GM10266 (cell line): ENCODE measurements around the gene EMILIN2.
"Not testable (repeated sequence)": the region's sequence is repeated elsewhere in the genome, so short reads cannot be mapped to it uniquely, and the experiment has no call there.

Experiments used
- DNase-seq: peaks from one replicate; pipeline ENCODE4 v3.0.0; 2012; ENCODE audit errors: extremely low spot score
- TF ChIP-seq, protein P1 (sequence below): IDR thresholded peaks from 2 replicates; pipeline ENCODE4 v1.5.1; 2012; ENCODE audit warnings: mild to moderate bottlenecking, low read depth; ENCODE audit not compliant: control insufficient read depth, insufficient read depth; ENCODE audit errors: missing control alignments

Gene EMILIN2

DNA sequence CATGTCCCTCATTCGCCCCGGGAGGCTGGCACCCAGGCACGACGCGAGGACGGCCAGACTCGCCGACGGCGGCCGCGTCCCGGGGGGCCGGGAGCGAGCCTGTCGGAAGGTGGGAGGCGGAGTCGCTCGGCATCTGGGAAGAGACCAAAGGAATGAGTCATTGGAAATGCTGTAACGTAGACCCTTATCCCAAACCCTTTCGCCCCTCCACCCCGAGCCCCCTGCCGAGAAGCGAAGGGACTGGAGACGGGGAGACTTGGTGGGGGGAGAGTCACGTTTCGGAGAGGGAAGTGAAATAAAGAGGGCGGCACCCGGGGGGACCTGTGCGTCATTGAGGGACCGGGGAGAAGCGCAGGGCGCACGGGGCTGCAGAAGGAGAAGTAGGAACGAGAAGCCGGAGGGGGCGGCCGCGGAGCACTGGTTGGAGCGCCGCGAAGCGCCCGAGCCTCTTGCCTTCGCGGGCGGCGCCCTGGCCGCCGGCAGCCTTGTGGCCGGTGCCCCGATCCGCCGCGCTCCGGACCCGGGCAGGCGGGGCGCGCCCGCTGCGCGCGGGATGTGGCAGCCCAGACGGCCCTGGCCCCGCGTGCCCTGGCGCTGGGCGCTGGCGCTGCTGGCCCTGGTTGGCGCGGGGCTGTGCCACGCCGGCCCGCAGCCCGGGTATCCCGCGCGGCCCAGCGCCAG, at the start of gene EMILIN2:
TSS of gene EMILIN2 (plus strand) at position 371 of the 681 bp plus-strand sequence. CDS start at position 554, 183 bp downstream.
- TF ChIP-seq, protein P1, sequence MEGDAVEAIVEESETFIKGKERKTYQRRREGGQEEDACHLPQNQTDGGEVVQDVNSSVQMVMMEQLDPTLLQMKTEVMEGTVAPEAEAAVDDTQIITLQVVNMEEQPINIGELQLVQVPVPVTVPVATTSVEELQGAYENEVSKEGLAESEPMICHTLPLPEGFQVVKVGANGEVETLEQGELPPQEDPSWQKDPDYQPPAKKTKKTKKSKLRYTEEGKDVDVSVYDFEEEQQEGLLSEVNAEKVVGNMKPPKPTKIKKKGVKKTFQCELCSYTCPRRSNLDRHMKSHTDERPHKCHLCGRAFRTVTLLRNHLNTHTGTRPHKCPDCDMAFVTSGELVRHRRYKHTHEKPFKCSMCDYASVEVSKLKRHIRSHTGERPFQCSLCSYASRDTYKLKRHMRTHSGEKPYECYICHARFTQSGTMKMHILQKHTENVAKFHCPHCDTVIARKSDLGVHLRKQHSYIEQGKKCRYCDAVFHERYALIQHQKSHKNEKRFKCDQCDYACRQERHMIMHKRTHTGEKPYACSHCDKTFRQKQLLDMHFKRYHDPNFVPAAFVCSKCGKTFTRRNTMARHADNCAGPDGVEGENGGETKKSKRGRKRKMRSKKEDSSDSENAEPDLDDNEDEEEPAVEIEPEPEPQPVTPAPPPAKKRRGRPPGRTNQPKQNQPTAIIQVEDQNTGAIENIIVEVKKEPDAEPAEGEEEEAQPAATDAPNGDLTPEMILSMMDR: no peak
- peak; percentile 82 for DNase-seq

DNA sequence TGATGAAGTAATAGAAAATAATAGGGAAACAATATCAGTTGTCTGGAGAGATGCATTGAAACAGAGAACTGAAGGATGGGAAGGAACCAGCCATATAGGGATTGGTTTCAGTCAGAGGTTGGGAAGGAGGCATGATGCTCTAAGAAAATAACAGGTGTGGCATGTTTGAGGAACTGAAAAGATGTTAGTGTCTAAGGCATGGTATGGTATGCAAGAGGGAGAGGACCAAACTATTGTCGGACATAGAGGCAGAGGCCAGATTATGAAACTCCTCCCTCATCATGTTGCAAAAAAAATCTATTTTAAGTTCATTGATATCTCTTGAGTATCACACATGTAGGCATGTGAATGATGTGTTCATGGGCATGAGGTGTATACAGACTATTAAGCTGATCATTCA, 48.9 kb upstream of the EMILIN2 start:
- TF ChIP-seq, protein P1: no peak
- DNase-seq: no peak

DNA sequence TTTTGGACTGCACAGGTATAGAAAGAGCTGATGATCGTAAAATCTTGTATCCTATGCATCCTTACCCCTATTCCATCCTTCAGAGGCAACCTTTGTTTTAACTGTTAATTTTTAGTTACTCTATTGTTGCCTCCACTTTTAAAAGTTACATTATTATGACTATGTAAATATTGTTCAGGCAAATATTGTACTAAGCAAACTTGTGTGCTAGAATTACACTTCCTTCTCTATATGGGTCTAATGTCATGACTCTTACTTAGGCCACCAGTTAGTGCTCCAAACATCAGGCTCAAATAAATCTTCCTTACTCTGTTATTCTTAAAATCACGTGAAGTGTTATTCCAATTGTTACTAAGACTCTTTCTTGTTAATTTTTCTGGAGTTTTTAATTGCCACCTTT, 47.4 kb upstream of the EMILIN2 start:
- TF ChIP-seq, protein P1: no peak

DNA sequence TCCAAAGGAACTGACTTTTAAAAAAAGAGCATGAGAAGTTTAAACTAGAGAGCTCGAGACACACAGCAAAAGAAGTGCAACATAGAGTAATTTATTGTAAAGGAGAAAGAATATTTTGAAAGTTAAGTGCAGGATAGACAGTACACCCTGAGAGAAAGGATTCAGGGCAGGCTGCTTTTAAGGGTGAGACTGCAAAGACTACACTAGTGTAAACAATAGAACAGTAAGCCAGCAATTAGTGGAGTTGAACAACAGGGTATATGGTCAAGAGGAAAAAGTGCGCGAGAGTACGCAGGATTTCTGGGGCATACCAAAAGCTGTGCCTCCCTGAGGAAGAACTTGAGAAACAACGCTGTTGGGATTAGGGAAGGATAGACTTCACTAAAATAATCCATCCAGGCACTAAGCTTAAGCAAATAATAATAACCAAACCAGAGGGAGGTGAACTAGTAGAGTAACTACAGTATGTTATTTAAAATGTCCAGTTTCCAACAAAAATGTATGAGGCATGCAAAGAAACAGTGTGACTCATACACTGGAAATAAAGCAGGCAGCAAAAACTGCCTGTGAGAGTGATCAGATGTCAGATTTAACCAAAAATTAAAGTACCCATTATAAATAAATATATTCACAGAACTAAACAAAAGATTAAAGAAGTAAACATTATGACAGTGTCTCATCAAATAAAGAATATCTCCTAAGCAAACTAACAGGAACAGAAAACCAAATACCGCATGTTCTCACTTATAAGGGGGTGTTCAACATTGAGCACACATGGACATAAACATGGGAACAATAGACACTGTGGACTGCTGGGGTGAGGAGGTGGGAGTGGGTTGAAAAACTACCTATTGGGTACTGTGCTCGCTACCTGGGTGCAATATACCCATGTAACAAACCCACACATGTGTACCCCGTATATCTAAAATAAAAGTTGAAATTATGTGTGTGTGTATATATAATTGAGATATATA, 40.5 kb upstream of the EMILIN2 start:
- TF ChIP-seq, protein P1: no peak

More for the DNA sequence above, 47.4 kb upstream of the EMILIN2 start:
- DNase-seq: no peak

DNA sequence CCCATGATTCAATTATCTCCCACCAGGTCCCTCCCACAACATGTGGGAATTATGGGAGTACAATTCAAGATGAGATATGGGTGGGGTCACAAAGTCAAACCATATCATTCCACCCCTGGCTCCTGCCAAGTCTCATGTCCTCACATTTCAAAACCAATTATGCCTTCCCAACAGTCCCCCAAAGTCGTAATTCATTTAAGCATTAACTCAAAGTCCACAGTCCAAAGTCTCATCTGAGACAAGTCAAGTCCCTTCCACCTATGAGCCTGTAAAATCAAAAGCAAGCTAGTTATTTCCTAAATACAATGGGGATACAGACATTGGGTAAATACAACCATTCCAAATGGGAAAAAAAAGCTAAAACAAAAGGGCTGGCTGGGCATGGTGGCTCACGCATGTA, 38.2 kb upstream of the EMILIN2 start:
- DNase-seq: not testable (repeated sequence)

More for the DNA sequence above, 40.5 kb upstream of the EMILIN2 start:
- no peak for DNase-seq

DNA sequence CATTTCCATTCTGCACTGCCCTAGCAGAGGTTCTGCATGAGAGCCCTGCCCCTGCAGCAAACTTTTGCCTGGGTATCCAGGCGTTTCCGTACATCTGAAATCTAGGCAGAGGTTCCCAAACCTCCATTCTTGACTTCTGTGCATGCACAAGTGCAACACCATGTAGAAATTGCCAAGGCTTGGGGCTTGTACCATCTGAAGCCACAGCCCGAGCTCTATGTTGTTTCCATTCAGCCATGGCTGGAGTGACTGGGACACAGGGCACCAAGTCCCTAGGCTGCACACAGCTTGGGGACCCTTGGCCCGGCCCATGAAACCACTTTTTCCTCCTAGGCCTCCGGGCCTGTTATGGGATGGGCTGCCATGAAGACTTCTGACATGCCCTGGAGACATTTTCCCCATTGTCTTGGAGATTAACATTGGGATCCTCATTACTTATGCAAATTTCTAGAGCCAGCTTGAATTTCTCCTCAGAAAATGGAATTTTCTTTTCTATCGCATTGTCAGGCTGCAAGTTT, 37.1 kb upstream of the EMILIN2 start:
- DNase-seq: not testable (repeated sequence)

DNA sequence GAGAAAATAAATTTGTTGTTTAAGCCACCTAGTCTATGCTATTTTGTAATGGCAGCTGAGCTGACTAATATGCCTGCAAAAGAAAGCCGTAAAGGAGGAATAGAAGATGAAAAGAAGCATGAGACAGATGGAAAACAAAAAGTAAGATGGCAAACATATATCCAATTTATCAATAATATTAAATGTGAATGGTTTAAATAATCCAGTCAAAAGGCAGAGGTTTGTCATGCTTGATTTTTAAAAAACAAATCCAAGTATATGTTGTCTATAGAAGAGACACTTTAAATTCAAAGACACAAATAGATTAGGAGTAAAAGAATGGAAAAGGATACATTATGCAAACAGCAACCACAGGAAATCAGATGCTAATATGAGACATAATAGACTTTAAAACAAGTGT, 35.4 kb upstream of the EMILIN2 start:
- no peak for DNase-seq
- TF ChIP-seq, protein P1: no peak

DNA sequence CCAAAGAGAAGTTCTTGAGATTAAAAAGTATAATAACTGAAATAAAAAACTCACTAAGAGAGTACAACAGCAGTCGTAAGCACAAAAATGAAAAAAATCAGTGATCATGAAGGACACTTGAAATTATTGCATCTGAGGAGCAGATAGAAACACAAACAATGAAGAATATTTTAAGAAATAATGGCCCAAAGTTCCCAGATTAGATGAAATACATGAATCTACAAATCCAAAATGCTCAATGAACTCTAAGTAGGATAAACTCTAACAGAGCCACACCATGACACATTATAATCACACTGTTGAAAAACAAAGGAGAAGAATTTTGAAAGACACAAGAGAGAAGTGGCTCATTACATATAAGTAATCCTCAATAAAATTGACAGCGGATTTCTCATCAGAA, 31.9 kb upstream of the EMILIN2 start:
- TF ChIP-seq, protein P1: no peak
- DNase-seq: no peak
